GM12892 (cell line): ENCODE results near the gene ICAM4.

Source experiments
- POLR2A ChIP-seq: IDR thresholded peaks from 2 replicates; pipeline ENCODE4 v1.6.1; 2011; ENCODE audit warnings: low read depth, low read length, control low read depth
- POLR2AphosphoS5 ChIP-seq: IDR thresholded peaks from 2 replicates; pipeline ENCODE4 v1.6.1; 2011; ENCODE audit warnings: low read depth, low read length, control low read depth
- TAF1 ChIP-seq: IDR thresholded peaks from 2 replicates; pipeline ENCODE4 v1.6.1; 2011; ENCODE audit warnings: low read depth, mild to moderate bottlenecking, control low read depth, low read length, borderline replicate concordance

- TF ChIP-seq POLR2A (no peak), TAF1 (no peak), POLR2AphosphoS5 (no peak)
Observed at GRCh38 chr19:10309423-10309822, 22.7 kb downstream of the ICAM4 start, which contains the start of gene ZGLP1.
